Small intestine (tissue), 7 donors: ENCODE data around the gene LAMA2. TPM values are rescaled to one million over a fixed set of nuclear protein-coding genes. Genes with fewer than 3 reads are reported as not detected.
A peak's percentile ranks its signal among the peaks of the same experiment; 100 is the strongest.

Experiments
- DNase-seq, 2 donors: peaks; one replicate each; pipeline versions ENCODE4 v3.0.0 to v3.0.0-alpha.2; 2013
- FAIRE-seq: peaks from 2 replicates; lab custom pipeline; 2012; peaks lifted over from hg19 to GRCh38; lab: Jason Lieb, UNC
- H3K27ac ChIP-seq, 3 donors: one replicate each; pipeline ENCODE4 v1.5.1; 2013; ENCODE audit warnings: low read length in 2 of 3, mild to moderate bottlenecking in 2 of 3, control low read depth in 1 of 3, inconsistent platforms in 1 of 3, low read depth in 1 of 3, moderate library complexity in 1 of 3
- H3K27me3 ChIP-seq, 3 donors: one replicate each; pipeline ENCODE4 v1.6.1; 2013; ENCODE audit warnings: low read length in 3 of 3, inconsistent platforms in 1 of 3; ENCODE audit not compliant: control insufficient read depth in 3 of 3, insufficient read depth in 3 of 3
- H3K36me3 ChIP-seq, 3 donors: one replicate each; pipeline ENCODE4 v1.6.1; 2013; ENCODE audit warnings: low read length in 3 of 3, inconsistent platforms in 1 of 3, low read depth in 1 of 3, mild to moderate bottlenecking in 1 of 3, moderate library complexity in 1 of 3; ENCODE audit not compliant: control insufficient read depth in 3 of 3, insufficient read depth in 2 of 3
- H3K4me1 ChIP-seq, 3 donors: one replicate each; pipeline ENCODE4 v1.6.1; 2013; ENCODE audit warnings: low read length in 2 of 3, inconsistent platforms in 1 of 3, low read depth in 1 of 3, mild to moderate bottlenecking in 1 of 3, moderate library complexity in 1 of 3; ENCODE audit not compliant: control insufficient read depth in 3 of 3, insufficient read depth in 2 of 3
- H3K4me3 ChIP-seq, 3 donors: one replicate each; pipeline ENCODE4 v1.5.1; 2013; ENCODE audit warnings: low read length in 3 of 3, control low read depth in 1 of 3, inconsistent platforms in 1 of 3, low read depth in 1 of 3, mild to moderate bottlenecking in 1 of 3, moderate library complexity in 1 of 3
- H3K9me3 ChIP-seq, 2 donors: one replicate each; pipeline ENCODE4 v1.6.1; 2013; ENCODE audit warnings: low read depth in 1 of 2, low read length in 1 of 2; ENCODE audit not compliant: control insufficient read depth in 2 of 2, insufficient read depth in 1 of 2
- WGBS, 3 donors: extraction: QIAGEN DNeasy Blood & Tissue Kit; methylation state at CpG; one replicate each; pipeline ENCODE4 v1.1.7; 2013; 5-methylcytosine and 5-hydroxymethylcytosine counted together
- polyA plus RNA-seq, 4 donors: library from polyadenylated mRNA; stranded (reverse) in 3 of 4; unstranded in 1 of 4; fragments of 200-250 nt in 3 of 4; fragments of 120-200 nt in 1 of 4; gene quantifications; one replicate each; pipeline versions ENCODE4 v1.2.1 to v1.2.3, GENCODE V29; 2013
- donor health status: healthy with polysubstance abuse.
- donor health status: control.
- donor health status: control.
- donor health status: Bipolar disorder and iron deficiency.
- donor health status: healthy.

The LAMA2 gene
- polyA plus RNA-seq, 4 donors, result 0.67 to 12.7 (median 1.1) TPM

DNA sequence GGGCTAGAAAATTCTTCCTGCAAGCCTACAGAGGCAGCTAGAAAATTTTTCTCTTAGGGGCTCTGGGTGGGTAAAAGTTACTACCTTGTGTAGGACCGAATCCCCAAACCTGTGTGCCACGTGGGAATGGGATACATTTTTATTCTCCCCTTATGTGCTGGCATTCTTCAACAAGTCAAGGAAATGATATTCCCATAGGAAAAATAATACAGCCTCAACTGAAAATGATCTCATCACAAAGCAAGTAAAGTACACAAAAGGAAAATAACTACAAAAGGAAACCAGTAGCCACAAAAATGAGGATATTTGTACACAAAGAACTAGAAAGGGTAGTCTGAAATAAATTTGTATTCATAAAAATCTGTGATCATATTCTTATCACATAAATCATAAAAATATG is 298.1 kb downstream of the LAMA2 start:
- DNase-seq, result no peak
- 64 to 88% (median 76%) methylated on average over 2 of the region's 2 CpGs for WGBS, 3 donors
- FAIRE-seq, result no peak

GRCh38 chr6:129183187-129183591 is 300.3 kb downstream of the LAMA2 start:
- H3K36me3 ChIP-seq, result no peaks in the 10 kb centered on the region
- FAIRE-seq (no peak), DNase-seq (no peak)
- no peaks in the 10 kb centered on the region for H3K27me3 ChIP-seq
- H3K4me1 ChIP-seq, result peaks cover 0 to 4% (median 0%) of the 10 kb centered on the region in 3 donors
- WGBS, 3 donors, result 58 to 83% (median 75%) methylated on average over 1 of the region's 1 CpG
- H3K9me3 ChIP-seq, result no peaks in the 10 kb centered on the region
- no peak overlapping the region for H3K4me3 ChIP-seq
- no peak overlapping the region for H3K27ac ChIP-seq

More for the DNA sequence above, 298.1 kb downstream of the LAMA2 start:
- H3K4me1 ChIP-seq, result peaks cover 0 to 4% (median 0%) of the 10 kb centered on the region in 3 donors
- no peaks in the 10 kb centered on the region for H3K36me3 ChIP-seq
- no peak overlapping the region for H3K4me3 ChIP-seq
- H3K27me3 ChIP-seq, result no peaks in the 10 kb centered on the region
- no peak overlapping the region for H3K27ac ChIP-seq
- no peaks in the 10 kb centered on the region for H3K9me3 ChIP-seq

- H3K9me3 ChIP-seq, result no peaks in the 10 kb centered on the region
- no peaks in the 10 kb centered on the region for H3K27me3 ChIP-seq
- H3K4me3 ChIP-seq, result no peak overlapping the region
- H3K36me3 ChIP-seq, result no peaks in the 10 kb centered on the region
- no peak overlapping the region for H3K27ac ChIP-seq
- WGBS, 3 donors, result 49 to 69% (median 67%) methylated on average over 3 of the region's 3 CpGs
- peak; percentile 23 to 57 for DNase-seq
- H3K4me1 ChIP-seq, result peaks cover 0 to 4% (median 0%) of the 10 kb centered on the region in 3 donors
- FAIRE-seq, result no peak
Measured at GRCh38 chr6:129183681-129184301, 300.9 kb downstream of the LAMA2 start.

DNA sequence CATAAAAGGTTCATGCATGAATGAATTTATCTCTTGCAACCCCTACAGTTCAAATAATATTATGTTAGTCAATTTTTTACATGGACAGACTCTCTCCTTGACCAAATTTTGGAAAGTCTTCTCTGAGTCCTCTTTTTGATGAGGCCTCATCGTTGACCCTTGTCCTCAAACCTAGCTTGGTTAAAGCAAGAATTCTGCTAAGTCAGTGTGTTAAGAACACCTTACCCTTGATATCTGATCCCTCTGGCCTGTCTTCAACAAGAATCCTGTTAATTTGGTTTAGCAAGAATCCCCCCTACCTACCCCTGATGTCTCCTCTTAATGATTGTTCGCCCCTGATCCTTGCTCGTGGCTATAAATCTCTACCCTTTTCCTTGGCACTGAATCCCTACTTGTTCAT is 301.4 kb downstream of the LAMA2 start:
- H3K27me3 ChIP-seq, result no peaks in the 10 kb centered on the region
- DNase-seq (no peak), FAIRE-seq (no peak)
- no peaks in the 10 kb centered on the region for H3K36me3 ChIP-seq
- peaks cover 0 to 4% (median 0%) of the 10 kb centered on the region in 3 donors for H3K4me1 ChIP-seq
- WGBS, 3 donors, result 72 to 85% (median 83%) methylated on average over 3 of the region's 3 CpGs
- H3K9me3 ChIP-seq, result no peaks in the 10 kb centered on the region
- no peak overlapping the region for H3K4me3 ChIP-seq
- no peak overlapping the region for H3K27ac ChIP-seq

DNA sequence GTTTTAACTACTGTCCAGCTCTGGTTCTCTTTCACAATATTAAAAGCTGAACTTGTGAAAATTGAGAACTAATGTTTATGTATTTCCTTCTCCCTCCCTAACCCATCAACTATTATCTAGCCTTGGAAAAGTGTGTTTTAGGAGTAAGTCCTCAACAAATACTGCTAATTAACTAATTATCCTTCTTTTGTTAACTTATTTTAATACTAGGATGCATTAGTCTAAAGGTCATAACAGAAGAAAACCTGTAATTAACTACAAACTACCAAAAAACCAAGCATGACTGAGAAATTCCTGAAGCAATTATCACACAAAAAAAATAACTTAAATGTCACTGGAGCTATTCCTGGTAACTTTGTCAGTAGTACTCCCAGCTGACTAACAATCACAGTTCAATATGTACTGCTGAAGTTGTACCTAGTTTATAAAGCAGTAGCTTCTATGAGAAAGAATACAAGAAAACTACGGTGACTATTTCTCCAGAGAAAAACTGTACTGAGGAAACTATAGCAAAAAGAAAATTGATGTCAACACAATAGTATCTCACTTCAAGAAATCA is 301.9 kb downstream of the LAMA2 start:
- no peak for DNase-seq
- 65 to 100% (median 97%) methylated on average over 1 of the region's 1 CpG for WGBS, 3 donors
- FAIRE-seq, result no peak
- no peak overlapping the region for H3K4me3 ChIP-seq
- H3K4me1 ChIP-seq, result peaks cover 0 to 4% (median 0%) of the 10 kb centered on the region in 3 donors
- H3K27ac ChIP-seq, result no peak overlapping the region
- H3K9me3 ChIP-seq, result no peaks in the 10 kb centered on the region
- H3K36me3 ChIP-seq, result no peaks in the 10 kb centered on the region
- H3K27me3 ChIP-seq, result no peaks in the 10 kb centered on the region

GRCh38 chr6:129186988-129187387 is 304.1 kb downstream of the LAMA2 start:
- Histone ChIP-seq H3K9me3 (no peaks in the 10 kb centered on the region), H3K4me1 (peaks cover 0 to 4% (median 0%) of the 10 kb centered on the region in 3 donors), H3K27me3 (no peaks in the 10 kb centered on the region), H3K4me3 (no peak overlapping the region), H3K27ac (no peak overlapping the region), H3K36me3 (no peaks in the 10 kb centered on the region)
- WGBS, 3 donors, result 79 to 86% (median 83%) methylated on average over 3 of the region's 3 CpGs
- DNase-seq, result no peak
- FAIRE-seq, result no peak

DNA sequence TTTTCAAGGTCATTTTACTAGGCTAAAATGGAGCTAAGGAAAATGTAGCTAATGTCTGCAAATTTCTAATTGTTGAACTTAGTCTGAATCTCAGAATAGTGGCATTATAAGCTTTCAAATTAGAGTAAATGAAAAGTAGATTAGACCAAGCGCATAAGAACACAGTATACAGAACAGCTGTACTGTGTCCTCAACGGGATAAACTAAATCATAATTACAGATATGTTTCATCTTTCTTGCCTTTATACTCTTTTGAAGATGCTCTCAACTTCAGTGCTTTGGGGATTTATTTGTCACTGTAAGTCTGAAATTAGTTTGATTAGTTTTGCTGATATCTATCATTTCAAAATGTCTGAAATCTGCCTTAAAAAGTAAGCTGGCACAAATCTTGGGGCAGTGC is 305.4 kb downstream of the LAMA2 start:
- H3K9me3 ChIP-seq, result no peaks in the 10 kb centered on the region
- no peaks in the 10 kb centered on the region for H3K36me3 ChIP-seq
- DNase-seq (no peak), FAIRE-seq (no peak)
- H3K4me1 ChIP-seq, result peaks cover 0 to 4% (median 0%) of the 10 kb centered on the region in 3 donors
- H3K27me3 ChIP-seq, result no peaks in the 10 kb centered on the region
- no peak overlapping the region for H3K27ac ChIP-seq
- WGBS, 3 donors, result 77 to 87% (median 78%) methylated on average over 2 of the region's 2 CpGs
- H3K4me3 ChIP-seq, result no peak overlapping the region

DNA sequence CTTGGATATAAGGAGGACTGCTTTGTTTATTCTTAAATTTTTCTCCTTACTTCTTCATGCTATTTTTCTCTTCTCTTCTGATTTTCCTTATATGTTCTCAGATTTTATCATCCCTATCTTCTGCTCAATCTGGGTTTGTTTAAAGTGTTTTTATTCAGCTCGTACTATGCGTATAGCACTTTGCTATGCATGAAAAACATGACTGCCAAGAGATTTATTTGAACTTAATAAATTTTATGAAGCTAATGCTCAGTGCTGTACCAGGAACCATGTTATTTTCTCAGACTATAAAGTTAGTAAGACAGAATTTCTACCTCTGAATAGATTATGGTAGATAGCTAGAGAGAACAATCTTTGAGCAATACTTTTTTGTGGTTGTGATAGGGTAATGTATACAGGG is 305.9 kb downstream of the LAMA2 start:
- peaks cover 0 to 4% (median 0%) of the 10 kb centered on the region in 3 donors for H3K4me1 ChIP-seq
- H3K27ac ChIP-seq, result no peak overlapping the region
- H3K36me3 ChIP-seq, result no peaks in the 10 kb centered on the region
- H3K4me3 ChIP-seq, result no peak overlapping the region
- FAIRE-seq (no peak), DNase-seq (no peak)
- no peaks in the 10 kb centered on the region for H3K27me3 ChIP-seq
- H3K9me3 ChIP-seq, result no peaks in the 10 kb centered on the region
- 82 to 95% (median 93%) methylated on average over 2 of the region's 2 CpGs for WGBS, 3 donors
